ENCODE data around the gene KIF4A. TPM values are rescaled to one million over a fixed set of nuclear protein-coding genes. Genes with fewer than 3 reads are reported as not detected.

KIF4A gene
- total RNA-seq, 1 donor from 2014 or later = 3.7 TPM

DNA sequence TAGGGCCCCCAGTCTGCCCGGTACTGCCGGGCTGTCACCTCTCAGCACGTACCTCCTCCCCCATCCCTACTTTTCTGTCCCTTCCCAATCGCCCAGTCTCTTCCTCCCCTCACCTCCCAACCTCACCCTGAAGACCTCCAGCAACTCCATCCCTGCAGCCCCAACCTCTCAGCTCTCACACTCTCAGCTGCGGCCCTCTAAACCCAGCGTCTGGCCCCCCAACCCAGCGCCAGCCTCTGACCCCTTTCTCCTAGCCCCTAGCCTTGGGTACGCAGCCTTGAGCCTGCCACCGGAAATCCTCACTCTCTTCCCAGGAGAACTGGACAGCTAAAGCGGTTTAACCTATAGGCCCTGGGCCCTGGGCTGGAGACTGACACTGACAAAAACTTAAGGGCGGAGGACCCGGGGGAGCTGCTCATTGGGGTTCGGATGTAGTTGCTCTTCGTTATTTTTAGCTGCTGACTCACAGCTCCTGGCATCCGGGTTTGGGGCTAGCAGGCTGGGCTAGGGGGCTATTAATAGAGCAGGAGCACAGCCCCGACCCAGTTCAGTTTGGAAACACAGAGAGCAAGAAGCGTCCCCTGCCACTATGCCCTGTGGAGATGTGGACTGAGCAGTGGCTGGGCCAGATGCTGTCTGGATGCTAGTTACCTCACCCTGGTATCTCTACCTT lies 145.1 kb downstream of the KIF4A start:
- H3K4me3 ChIP-seq (ENCODE audit: low read length in 3 of 3) = peak overlapping the region; percentile 70 to 87 (median 83)
- peaks cover 7 to 18% (median 14%) of the 10 kb centered on the region in 3 donors for H3K4me1 ChIP-seq (ENCODE audit: control insufficient read depth in 3 of 3, insufficient read depth in 3 of 3, low read length in 3 of 3)
- H3K9ac ChIP-seq (ENCODE audit: low read depth in 1 of 3, low read length in 3 of 3) = peak overlapping the region; percentile 85 to 92 (median 87)
- H3K9me3 ChIP-seq (ENCODE audit: control insufficient read depth in 3 of 3, low read length in 3 of 3) = no peaks in the 10 kb centered on the region
- H3K27me3 ChIP-seq (ENCODE audit: control insufficient read depth in 3 of 3, insufficient read depth in 3 of 3, low read length in 3 of 3) = peaks cover 0 to 2% (median 0%) of the 10 kb centered on the region in 3 donors
- H3K36me3 ChIP-seq (ENCODE audit: control insufficient read depth in 3 of 3, insufficient read depth in 3 of 3, low read length in 3 of 3) = no peaks in the 10 kb centered on the region
- peak overlapping the region; percentile 99 for H3K27ac ChIP-seq (ENCODE audit: low read depth, low read length)

DNA sequence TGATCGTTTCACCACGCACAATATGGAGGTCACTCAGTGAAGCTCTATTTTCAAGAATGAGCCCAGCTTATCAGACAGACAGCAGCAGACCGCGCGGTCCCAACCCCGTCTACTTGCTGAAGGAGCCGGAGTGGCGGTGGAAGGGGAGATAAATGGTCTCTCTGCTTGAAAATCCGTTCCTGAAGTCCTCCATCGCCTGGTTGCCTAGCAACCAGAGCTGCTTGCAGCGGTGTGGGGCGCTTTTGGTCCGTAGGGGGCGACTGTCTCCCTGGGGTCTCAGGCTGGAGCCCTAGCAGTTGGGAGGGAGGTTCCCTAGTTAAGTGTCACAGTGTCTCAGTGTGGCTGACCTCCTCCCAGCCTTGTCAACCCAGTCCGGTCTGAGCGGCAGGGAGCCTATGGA lies 146.4 kb downstream of the KIF4A start:
- Histone ChIP-seq H3K27ac (ENCODE audit: low read depth, low read length) (peak overlapping the region; percentile 99), H3K36me3 (ENCODE audit: control insufficient read depth in 3 of 3, insufficient read depth in 3 of 3, low read length in 3 of 3) (no peaks in the 10 kb centered on the region), H3K4me3 (ENCODE audit: low read length in 3 of 3) (no peak overlapping the region), H3K9ac (ENCODE audit: low read depth in 1 of 3, low read length in 3 of 3) (no peak overlapping the region), H3K4me1 (ENCODE audit: control insufficient read depth in 3 of 3, insufficient read depth in 3 of 3, low read length in 3 of 3) (peaks cover 7 to 18% (median 14%) of the 10 kb centered on the region in 3 donors), H3K9me3 (ENCODE audit: control insufficient read depth in 3 of 3, low read length in 3 of 3) (no peaks in the 10 kb centered on the region), H3K27me3 (ENCODE audit: control insufficient read depth in 3 of 3, insufficient read depth in 3 of 3, low read length in 3 of 3) (peaks cover 0 to 5% (median 0%) of the 10 kb centered on the region in 3 donors)

DNA sequence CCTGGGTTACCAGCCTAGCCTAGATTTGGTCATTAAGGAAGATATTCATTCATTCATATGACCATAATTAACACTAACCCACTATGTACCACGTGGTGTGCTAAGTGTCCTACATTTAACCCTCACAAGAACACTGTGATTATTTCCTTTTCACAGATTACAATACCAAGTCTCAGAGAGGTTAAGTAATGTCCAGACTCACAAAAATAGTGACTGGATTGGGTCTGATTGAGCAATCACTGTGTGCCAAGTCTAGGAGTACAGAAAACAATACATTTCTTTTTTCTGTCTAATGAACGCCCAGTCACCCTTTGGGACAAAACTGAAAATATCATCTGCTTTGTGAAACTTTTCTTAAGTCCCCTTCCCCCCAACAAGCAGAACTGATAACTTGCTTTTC lies 147.1 kb downstream of the KIF4A start:
- H3K27ac ChIP-seq (ENCODE audit: low read depth, low read length) = peak overlapping the region; percentile 99

DNA sequence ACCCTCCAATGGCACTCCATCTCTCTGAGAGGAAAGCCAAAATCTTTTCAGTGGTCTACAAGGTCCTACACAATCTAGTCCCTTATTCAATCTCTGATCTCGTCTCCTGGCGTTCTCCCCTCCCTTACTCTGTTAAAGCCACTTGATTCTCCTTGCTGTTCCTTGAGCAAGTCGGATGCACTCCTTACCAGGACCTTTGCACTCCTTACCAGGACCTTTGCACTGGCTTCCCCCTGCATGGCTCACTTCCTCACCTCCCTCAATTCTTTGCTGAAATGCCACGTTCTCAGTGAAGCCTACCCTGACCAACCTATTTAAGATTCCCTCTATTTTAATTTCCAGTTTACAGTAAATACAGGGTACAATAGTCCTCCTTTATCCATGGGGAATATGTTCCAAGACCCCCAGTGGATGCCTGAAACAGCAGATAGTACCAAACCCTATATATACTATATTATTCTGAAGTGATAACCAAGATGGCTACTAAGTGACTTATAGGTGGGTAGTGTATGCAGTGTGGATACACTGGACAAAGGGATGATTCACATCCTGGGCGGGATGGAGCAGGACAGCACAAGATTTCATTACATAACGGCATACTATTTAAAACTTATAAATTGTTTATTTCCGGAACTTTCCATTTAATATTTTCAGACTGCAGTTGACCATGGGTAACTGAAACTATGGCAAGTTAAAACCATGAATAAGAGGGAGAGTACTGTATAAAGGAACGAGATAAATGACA lies 148.2 kb downstream of the KIF4A start:
- Histone ChIP-seq H3K27ac (ENCODE audit: low read depth, low read length) (no peak overlapping the region), H3K4me1 (ENCODE audit: control insufficient read depth in 3 of 3, insufficient read depth in 3 of 3, low read length in 3 of 3) (peaks cover 7 to 18% (median 14%) of the 10 kb centered on the region in 3 donors), H3K27me3 (ENCODE audit: control insufficient read depth in 3 of 3, insufficient read depth in 3 of 3, low read length in 3 of 3) (peaks cover 0 to 16% (median 0%) of the 10 kb centered on the region in 3 donors), H3K36me3 (ENCODE audit: control insufficient read depth in 3 of 3, insufficient read depth in 3 of 3, low read length in 3 of 3) (no peaks in the 10 kb centered on the region), H3K9me3 (ENCODE audit: control insufficient read depth in 3 of 3, low read length in 3 of 3) (no peaks in the 10 kb centered on the region), H3K4me3 (ENCODE audit: low read length in 3 of 3) (no peak overlapping the region), H3K9ac (ENCODE audit: low read depth in 1 of 3, low read length in 3 of 3) (no peak overlapping the region)

More for the DNA sequence above, 147.1 kb downstream of the KIF4A start:
- no peaks in the 10 kb centered on the region for H3K36me3 ChIP-seq (ENCODE audit: control insufficient read depth in 3 of 3, insufficient read depth in 3 of 3, low read length in 3 of 3)
- no peak overlapping the region for H3K9ac ChIP-seq (ENCODE audit: low read depth in 1 of 3, low read length in 3 of 3)
- H3K9me3 ChIP-seq (ENCODE audit: control insufficient read depth in 3 of 3, low read length in 3 of 3) = no peaks in the 10 kb centered on the region
- no peak overlapping the region for H3K4me3 ChIP-seq (ENCODE audit: low read length in 3 of 3)
- peaks cover 0 to 9% (median 0%) of the 10 kb centered on the region in 3 donors for H3K27me3 ChIP-seq (ENCODE audit: control insufficient read depth in 3 of 3, insufficient read depth in 3 of 3, low read length in 3 of 3)
- peaks cover 7 to 18% (median 14%) of the 10 kb centered on the region in 3 donors for H3K4me1 ChIP-seq (ENCODE audit: control insufficient read depth in 3 of 3, insufficient read depth in 3 of 3, low read length in 3 of 3)

DNA sequence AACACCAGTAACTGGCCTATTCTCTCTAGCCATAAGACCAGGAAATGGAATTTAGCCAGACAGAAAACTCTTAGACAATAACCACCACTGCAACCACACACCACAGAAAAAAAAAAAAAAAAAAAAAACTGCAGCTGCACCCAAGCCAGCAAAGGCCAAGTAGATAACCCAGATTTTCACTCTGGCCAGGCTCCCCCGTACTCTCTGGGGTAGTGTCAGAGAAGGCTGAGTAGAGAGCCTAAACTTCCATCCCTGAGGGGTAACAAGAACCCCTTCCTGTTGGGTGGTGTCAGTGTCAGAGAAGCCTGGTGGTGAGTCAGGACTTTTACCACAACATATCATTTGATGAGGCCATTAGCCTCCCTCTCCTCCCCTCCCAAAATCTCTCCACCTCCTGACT lies 149.1 kb downstream of the KIF4A start:
- Histone ChIP-seq H3K9ac (ENCODE audit: low read depth in 1 of 3, low read length in 3 of 3) (no peak overlapping the region), H3K4me1 (ENCODE audit: control insufficient read depth in 3 of 3, insufficient read depth in 3 of 3, low read length in 3 of 3) (peaks cover 7 to 15% (median 9%) of the 10 kb centered on the region in 3 donors), H3K27ac (ENCODE audit: low read depth, low read length) (no peak overlapping the region), H3K27me3 (ENCODE audit: control insufficient read depth in 3 of 3, insufficient read depth in 3 of 3, low read length in 3 of 3) (peaks cover 2 to 22% (median 5%) of the 10 kb centered on the region in 3 donors), H3K4me3 (ENCODE audit: low read length in 3 of 3) (no peak overlapping the region), H3K9me3 (ENCODE audit: control insufficient read depth in 3 of 3, low read length in 3 of 3) (no peaks in the 10 kb centered on the region), H3K36me3 (ENCODE audit: control insufficient read depth in 3 of 3, insufficient read depth in 3 of 3, low read length in 3 of 3) (no peaks in the 10 kb centered on the region)

DNA sequence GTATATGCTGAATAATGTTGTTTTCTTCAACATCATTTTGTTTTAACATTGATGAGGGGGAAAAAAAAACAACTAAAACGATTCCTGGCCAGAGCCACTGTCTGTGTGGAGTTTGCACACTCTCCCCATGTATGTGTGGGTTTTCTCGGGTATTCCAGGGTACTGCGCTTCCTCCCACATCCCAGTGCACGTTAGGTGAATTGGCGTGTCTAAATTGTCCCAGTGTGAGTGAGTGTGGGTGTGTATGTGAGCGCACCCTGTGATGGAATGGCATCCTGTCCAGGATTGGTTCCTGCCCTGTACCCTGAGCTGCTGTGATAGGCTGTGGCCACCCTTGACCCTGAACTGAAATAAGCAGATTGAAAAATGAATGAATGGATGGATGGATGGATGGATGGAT lies 152.3 kb downstream of the KIF4A start:
- Histone ChIP-seq H3K4me3 (ENCODE audit: low read length in 3 of 3) (no peak overlapping the region), H3K36me3 (ENCODE audit: control insufficient read depth in 3 of 3, insufficient read depth in 3 of 3, low read length in 3 of 3) (no peaks in the 10 kb centered on the region), H3K9me3 (ENCODE audit: control insufficient read depth in 3 of 3, low read length in 3 of 3) (no peaks in the 10 kb centered on the region), H3K27ac (ENCODE audit: low read depth, low read length) (no peak overlapping the region), H3K9ac (ENCODE audit: low read depth in 1 of 3, low read length in 3 of 3) (no peak overlapping the region), H3K27me3 (ENCODE audit: control insufficient read depth in 3 of 3, insufficient read depth in 3 of 3, low read length in 3 of 3) (peaks cover 15 to 38% (median 15%) of the 10 kb centered on the region in 3 donors), H3K4me1 (ENCODE audit: control insufficient read depth in 3 of 3, insufficient read depth in 3 of 3, low read length in 3 of 3) (no peaks in the 10 kb centered on the region)

DNA sequence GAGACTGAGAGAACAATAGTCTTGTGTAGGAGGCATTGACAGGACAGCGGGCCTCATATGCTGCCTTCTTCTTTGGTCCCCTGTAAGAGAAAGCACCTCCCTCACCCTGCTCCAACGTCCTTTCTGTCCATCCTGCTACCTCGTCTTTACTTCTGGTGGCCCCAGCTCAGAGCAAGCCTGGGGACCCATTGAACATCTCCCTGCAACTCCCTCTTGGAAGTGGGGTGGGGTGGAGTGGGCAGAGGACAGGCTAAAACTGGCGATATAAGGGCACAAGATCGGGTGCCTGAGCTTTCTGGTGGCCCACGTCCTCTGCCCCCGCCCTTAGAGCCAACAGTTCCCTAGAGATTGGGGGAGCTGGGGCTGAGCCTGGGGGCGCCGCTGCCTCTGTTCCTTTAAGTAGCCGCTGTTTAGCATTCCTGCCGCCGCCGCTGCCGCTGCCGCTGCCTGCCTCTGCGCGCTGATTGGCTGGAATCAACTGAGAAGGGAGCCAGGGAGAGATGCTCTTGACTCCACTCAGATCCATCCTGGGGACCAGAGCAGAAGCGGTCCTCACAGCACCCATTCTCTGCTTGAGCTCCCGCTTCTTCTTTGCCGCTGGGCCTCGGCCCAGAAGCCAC lies 154.5 kb downstream of the KIF4A start, which contains the start of gene DLG3:
DLG3 (plus strand) TSS at position 510 of the 620 bp plus-strand sequence. CDS start 367 bp downstream, outside the sequence.
- no peaks in the 10 kb centered on the region for H3K4me1 ChIP-seq (ENCODE audit: control insufficient read depth in 3 of 3, insufficient read depth in 3 of 3, low read length in 3 of 3)
- no peak within 1 kb of the TSS for H3K9ac ChIP-seq (ENCODE audit: low read depth in 1 of 3, low read length in 3 of 3)
- peak within 1 kb of the TSS in 1 of 3 donors; percentile 13 for H3K4me3 ChIP-seq (ENCODE audit: low read length in 3 of 3)
- peaks cover 15 to 38% (median 15%) of the 10 kb centered on the region in 3 donors for H3K27me3 ChIP-seq (ENCODE audit: control insufficient read depth in 3 of 3, insufficient read depth in 3 of 3, low read length in 3 of 3)
- H3K36me3 ChIP-seq (ENCODE audit: control insufficient read depth in 3 of 3, insufficient read depth in 3 of 3, low read length in 3 of 3) = no peaks in the 10 kb centered on the region
- H3K27ac ChIP-seq (ENCODE audit: low read depth, low read length) = no peak within 1 kb of the TSS
- peaks cover 0 to 2% (median 0%) of the 10 kb centered on the region in 3 donors for H3K9me3 ChIP-seq (ENCODE audit: control insufficient read depth in 3 of 3, low read length in 3 of 3)

DNA sequence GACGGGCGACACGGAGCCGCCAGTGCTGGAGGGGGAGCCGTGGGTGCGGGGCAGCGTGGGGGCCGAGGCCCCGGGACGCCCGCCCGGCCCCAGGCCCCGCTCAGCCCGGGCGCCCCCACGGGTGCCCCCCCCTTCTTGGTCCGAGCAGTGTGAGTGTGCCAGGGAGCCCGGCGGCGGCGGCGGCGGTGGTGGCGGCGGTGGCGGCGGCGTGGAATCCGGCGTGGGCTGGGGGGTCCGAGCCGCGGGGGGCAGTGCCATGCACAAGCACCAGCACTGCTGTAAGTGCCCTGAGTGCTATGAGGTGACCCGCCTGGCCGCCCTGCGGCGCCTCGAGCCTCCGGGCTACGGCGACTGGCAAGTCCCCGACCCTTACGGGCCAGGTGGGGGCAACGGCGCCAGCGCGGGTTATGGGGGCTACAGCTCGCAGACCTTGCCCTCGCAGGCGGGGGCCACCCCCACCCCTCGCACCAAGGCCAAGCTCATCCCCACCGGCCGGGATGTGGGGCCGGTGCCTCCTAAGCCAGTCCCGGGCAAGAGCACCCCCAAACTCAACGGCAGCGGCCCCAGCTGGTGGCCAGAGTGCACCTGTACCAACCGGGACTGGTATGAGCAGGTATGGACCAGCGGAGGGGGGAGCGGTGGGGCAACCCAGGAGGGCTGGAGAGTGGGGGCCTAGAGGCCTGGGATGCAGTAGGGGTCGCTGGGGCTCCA lies 155.2 kb downstream of the KIF4A start:
- Histone ChIP-seq H3K4me3 (ENCODE audit: low read length in 3 of 3) (peak overlapping the region in 1 of 3 donors; percentile 13), H3K36me3 (ENCODE audit: control insufficient read depth in 3 of 3, insufficient read depth in 3 of 3, low read length in 3 of 3) (no peaks in the 10 kb centered on the region), H3K27me3 (ENCODE audit: control insufficient read depth in 3 of 3, insufficient read depth in 3 of 3, low read length in 3 of 3) (peaks cover 15 to 38% (median 15%) of the 10 kb centered on the region in 3 donors), H3K4me1 (ENCODE audit: control insufficient read depth in 3 of 3, insufficient read depth in 3 of 3, low read length in 3 of 3) (no peaks in the 10 kb centered on the region), H3K27ac (ENCODE audit: low read depth, low read length) (no peak overlapping the region), H3K9me3 (ENCODE audit: control insufficient read depth in 3 of 3, low read length in 3 of 3) (peaks cover 0 to 2% (median 0%) of the 10 kb centered on the region in 3 donors), H3K9ac (ENCODE audit: low read depth in 1 of 3, low read length in 3 of 3) (no peak overlapping the region)

DNA sequence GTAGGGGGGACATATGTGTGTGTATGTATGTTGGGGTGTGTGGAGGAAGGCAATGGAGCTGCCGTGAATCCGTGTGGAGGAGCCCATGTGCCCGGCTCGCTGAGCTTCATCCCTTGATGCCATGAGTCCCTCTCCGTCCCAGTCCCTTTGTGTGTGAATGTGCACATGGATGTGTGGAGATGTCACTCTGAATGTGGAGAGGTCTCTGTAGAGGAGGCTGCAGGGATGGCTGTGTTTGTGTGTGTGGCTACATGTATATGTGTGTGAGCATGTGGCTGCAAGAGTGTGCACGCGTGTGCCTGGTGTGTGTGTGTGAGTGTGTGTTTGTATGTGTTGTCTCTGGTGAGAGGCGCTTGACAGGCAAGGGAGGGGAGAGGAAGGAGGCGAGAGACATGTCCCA lies 156.0 kb downstream of the KIF4A start:
- no peaks in the 10 kb centered on the region for H3K36me3 ChIP-seq (ENCODE audit: control insufficient read depth in 3 of 3, insufficient read depth in 3 of 3, low read length in 3 of 3)
- no peak overlapping the region for H3K27ac ChIP-seq (ENCODE audit: low read depth, low read length)
- H3K27me3 ChIP-seq (ENCODE audit: control insufficient read depth in 3 of 3, insufficient read depth in 3 of 3, low read length in 3 of 3) = peaks cover 15 to 38% (median 15%) of the 10 kb centered on the region in 3 donors
- no peak overlapping the region for H3K9ac ChIP-seq (ENCODE audit: low read depth in 1 of 3, low read length in 3 of 3)
- H3K4me1 ChIP-seq (ENCODE audit: control insufficient read depth in 3 of 3, insufficient read depth in 3 of 3, low read length in 3 of 3) = no peaks in the 10 kb centered on the region
- no peak overlapping the region for H3K4me3 ChIP-seq (ENCODE audit: low read length in 3 of 3)
- peaks cover 0 to 2% (median 0%) of the 10 kb centered on the region in 3 donors for H3K9me3 ChIP-seq (ENCODE audit: control insufficient read depth in 3 of 3, low read length in 3 of 3)

All from skeletal muscle tissue (tissue), 4 donors.